ENCODE data around the gene GOLGA8A.
"Not testable (repeated sequence)": the region's sequence is repeated elsewhere in the genome, so short reads cannot be mapped to it uniquely, and the experiment has no call there.

The GOLGA8A gene

GRCh38 chr15:34389594-34390086 lies 48.0 kb downstream of the GOLGA8A start:
- DNase-seq (ENCODE audit: extremely low spot score); CTCF ChIA-PET; POLR2A ChIA-PET: not testable (repeated sequence)

All from GM10248 (cell line).